Stimulated activated CD4-positive, alpha-beta T cell treated with anti-CD3 and anti-CD28 coated beads, Interleukin-1b, Interleukin-23, amount 100 ng/mL, for 24 hours (primary cell): ENCODE measurements around the gene IQCC.

Source experiments
- DNase-seq, 4 experiments: peaks; one replicate each; pipeline ENCODE4 v3.0.0-alpha.2; 2020; ENCODE audit warnings: low read depth in 4 of 4, low spot score in 1 of 4

The IQCC gene

DNA sequence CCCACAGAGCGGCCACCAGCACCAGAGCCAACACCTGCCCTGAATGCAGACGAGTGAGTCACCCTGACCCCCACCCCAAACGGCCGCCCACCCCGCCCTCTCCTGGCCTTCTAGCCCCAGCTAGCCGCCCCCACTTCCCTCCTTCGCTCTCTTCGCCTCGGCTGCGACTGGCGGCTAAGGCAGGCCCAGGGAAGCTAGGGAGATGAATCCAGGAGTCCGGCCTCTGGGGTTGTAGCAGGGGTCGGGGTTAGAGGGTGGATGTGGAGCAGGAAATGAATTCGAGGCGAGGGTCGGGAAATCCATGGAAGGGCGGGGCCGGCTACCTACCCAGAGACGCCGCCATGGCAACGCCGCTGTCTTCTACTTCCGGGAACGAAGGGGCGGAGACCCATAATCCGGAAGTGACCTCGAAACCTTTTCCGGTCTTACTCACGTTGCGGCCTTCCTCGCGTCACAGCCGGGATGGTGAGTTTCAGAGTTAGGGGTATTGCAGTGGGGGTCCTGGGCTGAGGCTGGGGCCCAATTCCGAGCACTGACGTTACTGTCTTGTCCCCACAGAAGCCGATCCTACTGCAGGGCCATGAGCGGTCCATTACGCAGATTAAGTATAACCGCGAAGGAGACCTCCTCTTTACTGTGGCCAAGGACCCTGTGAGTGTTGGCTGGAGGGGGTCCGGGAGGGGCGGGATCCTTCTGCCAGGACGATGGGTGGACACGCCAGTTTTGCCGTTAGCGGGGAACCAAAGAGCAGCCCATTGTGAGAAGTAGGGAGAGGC lies 16.7 kb downstream of the IQCC start, which contains the start of the genes EIF3I and TMEM234:
EIF3I (plus strand) TSS at position 428 of the 776 bp plus-strand sequence; CDS start at position 463, 35 bp downstream.
TMEM234 (minus strand) TSS at position 374 of the 776 bp plus-strand sequence; CDS start at position 343, 31 bp downstream.
- peak; percentile 71 to 87 (median 84) for DNase-seq

DNA sequence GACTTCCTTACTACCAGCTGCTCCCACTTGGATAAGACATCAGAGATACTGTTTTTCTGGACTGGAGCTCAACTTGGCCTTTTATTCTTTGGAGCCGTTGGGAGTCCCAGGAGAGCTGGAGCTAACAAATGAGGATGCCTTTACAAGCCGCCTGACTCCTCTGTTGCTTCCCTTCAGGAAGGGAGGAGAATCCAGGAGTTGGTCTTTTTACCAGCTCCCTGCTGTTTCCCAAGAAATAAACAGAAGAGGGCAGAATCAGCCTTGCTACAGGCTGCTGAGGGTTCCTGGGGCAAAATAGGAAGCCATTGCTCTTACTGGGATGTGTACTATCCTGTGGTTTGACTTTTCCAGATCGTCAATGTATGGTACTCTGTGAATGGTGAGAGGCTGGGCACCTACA lies 18.2 kb downstream of the IQCC start:
- DNase-seq, result no peak

DNA sequence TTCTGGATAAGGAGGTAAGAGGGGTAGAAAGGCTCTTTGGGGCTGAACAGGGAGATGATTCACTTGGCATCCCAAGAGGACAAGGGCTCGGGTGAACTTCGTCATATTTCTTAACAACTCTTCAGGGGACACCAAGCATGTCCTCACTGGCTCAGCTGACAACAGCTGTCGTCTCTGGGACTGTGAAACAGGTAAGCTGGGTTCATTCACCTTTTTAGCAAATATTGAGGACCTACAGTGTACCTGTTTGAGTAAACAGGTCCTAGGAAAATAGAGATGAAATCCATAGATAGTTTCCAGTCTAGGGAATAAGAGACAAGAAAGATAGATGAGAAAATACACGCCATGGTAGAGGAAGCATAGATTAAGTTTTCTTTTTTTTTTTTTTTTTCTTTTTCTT lies 18.8 kb downstream of the IQCC start:
- DNase-seq, result no peak

DNA sequence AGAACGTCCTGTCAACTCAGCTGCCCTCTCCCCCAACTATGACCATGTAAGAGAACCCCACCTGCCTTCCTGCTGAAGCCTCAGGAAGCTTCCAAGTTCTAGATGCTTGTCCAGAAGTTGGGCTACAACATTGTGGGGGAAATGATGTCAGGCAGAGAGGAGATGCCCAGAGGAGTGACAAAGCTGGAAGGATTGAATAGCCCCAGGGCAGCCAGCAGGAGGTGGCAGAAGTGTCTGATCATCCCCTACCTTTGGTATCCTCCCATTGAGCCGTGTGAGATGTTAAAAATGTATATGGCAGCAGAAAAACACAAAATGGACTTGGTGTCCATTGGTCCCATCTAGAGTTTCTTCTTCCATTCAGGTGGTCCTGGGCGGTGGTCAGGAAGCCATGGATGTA lies 23.3 kb downstream of the IQCC start:
- no peak for DNase-seq

DNA sequence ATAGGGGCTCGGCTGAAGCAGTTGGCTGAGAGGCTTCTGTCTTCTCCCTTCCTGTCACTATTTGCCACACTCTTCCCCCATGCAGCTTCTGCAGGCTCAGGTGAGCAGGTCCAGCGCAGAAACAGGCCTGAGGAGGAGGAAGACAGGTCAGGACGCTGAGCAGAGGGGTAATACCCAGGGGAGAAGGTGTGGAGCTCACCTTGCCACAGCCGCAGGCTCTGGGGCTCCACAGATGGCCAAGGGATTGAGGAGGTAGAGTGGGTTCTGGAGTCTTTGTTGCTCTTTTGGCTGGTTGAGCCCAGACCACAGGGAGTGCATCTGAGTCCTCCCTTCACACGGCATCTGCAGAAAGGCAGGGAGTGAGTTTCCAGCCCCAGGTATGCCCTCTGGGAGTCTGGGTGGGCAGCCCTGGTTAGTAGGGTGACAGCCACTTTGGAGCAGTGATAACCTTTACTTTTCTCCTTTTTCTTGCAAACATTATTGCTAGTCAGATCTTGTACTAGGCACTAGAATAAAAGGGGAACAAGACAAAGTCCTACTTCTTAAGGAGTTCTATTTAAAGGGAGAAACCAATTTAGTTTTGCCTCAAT lies 26.5 kb downstream of the IQCC start:
- no peak for DNase-seq

DNA sequence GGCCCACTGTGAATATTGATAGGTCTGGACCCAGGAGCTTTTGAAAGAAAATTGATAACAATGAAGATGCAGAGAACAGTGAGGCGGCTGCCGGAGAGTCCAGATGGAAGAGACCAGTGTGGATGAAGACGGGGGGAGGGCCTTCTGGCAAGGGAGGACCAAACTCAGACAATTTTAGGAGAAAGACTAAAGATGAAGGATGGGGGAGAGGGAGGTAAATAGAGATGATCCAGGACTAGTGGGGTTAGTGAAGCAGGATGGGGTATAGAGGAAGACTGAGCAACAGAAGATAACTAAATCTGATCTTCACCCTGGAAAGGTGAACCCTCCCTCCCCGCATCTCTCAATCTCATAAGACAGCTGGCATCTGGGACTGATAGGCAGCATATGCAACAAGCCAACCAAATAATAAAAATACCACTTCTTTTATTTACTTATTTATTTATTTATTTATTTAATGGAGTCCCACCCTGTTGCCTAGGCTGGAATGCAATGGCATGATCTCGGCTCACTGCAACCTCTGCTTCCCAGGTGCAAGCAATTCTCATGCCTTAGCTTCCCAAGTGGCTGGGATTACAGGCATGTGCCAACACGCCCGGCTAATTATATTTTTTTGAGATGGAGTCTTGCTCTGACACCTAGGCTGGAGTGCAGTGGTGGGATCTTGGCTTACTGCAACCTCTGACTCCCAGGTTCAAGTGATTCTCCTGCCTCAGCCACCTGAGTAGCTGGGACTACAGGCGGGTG lies 27.3 kb downstream of the IQCC start:
- no peak for DNase-seq

DNA sequence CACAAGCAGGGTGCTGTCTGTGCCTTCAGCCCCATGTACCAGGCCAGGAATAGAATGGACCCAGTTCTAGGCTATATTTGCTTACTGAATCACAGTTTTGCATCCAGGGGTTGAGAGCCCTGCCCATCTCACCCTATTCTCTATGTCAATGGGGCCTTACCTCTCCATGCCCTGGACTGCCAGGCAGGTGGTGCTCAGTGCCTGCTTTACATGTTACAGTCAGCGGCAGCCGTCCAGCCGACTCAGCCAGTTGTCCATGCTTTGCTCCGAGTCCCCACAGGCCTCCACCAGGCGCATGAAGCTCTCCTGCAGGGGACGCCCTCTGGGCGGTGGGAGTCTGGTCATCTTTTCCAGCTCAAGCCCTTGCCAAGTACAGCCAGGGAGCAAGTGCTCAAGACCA lies 29.3 kb downstream of the IQCC start:
- no peak for DNase-seq

DNA sequence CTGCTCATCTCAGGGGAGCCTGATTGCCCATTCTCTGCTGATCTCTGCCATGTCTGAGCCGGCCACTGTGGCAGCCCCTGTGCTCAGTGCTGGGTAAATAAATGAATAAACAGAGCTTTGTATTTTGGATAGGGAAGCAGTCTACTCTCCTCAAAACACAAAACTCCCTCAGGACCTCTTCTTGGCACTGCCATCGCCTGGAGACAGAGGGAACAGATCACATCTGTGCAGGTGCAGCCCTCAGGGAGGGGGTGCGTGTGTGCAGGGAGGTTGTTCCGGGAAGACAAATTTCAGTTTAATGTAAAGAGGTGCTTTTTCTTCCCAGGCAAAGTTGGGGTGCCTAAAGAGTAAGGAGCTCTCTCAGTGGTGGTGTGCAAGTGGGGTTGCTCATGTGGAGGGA lies 33.9 kb downstream of the IQCC start:
- no peak for DNase-seq

DNA sequence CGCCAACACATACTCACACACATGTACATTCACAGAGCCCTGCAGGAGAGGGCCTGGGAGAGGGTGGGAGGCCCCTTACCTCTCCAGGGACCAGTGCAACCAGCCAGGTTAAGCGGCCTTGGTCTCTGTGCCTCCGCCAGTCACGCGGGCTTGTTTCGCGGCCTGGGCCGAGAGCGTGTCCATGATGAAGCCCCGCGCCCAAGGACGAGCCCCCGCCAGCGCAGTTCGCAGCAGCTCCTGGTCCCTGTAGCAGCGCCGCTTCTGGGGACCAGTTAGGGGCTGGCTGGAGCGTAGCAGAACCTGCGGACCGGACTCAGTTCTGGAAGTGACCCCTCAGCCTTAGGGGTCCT lies 34.3 kb downstream of the IQCC start:
- DNase-seq, result no peak

DNA sequence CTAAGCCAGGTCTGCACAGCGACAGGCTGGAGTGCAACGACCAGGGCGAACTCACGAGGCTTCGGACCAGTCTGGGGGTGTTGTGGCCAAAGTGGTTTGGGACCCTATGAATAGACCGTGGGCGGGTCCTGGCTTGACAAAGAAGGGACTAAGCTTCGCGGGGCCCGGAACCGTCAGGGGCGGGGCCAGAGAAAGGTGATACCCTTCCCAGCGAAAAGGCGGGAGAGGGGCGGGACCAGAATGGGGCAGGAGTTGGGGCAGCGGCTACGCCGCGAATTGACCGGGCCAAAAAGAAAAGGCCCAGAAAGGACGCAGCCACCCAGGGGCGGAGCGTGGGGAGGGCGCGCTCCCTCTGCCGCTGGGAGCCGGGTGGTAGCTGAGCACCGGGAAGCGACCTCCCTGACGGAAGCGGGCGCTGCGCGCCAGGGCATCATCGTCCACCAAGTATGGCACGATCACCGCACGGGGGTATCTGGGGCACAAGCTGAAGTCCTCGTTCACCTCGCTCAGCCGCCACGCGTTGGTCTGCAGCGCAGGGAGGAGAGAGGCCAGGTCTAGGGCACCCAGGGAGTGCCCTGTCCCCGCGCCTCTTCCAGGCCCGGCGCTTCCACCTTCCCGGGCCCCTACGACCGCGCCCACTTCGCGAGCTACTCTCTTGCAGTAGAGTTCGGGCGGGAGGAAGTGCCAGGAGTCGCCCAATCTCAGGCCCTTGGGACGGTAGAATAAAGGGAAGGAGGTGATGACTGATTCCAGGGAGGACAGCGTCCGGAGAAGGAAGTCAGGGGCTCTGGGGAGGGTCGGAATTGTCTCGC lies 34.9 kb downstream of the IQCC start:
- peak in 1 of 4 experiments; percentile 36 for DNase-seq

DNA sequence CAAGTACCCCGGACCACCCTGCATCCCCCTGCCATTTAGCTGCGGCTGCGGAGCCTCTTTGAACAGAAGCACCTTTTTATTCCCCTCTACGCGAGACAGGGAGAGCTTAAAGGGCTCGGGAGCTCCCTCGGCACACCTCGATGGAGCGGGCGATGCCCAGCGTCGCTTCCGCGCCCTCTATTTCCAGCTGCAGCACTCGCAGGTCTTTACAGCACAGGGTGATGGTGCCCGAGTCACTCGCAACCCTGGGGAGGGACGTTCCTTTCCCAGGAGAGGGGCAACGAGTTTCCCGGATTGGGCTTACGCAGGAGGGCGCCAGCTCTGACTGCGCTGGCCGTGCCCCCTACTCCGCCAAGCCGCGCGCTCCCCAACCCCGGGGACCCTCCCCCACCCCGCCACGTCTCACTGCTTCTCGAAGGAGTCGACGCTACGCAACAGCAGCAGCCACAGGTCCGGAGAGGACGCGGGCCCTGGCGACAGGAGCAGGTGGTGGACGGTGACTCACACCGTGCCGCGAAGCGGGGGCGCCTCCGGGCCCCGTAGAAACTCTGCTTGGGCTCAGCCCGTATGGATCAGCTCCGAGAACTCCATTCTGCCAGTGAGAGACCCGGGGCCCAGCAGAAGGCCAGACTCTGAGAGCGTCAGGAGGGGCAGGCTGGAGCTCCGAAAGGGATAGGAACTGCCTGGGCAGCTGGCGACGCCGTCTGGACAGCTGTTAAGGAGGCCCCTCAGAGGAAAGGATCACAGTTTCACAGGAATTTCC lies 35.7 kb downstream of the IQCC start:
- DNase-seq, result no peak

DNA sequence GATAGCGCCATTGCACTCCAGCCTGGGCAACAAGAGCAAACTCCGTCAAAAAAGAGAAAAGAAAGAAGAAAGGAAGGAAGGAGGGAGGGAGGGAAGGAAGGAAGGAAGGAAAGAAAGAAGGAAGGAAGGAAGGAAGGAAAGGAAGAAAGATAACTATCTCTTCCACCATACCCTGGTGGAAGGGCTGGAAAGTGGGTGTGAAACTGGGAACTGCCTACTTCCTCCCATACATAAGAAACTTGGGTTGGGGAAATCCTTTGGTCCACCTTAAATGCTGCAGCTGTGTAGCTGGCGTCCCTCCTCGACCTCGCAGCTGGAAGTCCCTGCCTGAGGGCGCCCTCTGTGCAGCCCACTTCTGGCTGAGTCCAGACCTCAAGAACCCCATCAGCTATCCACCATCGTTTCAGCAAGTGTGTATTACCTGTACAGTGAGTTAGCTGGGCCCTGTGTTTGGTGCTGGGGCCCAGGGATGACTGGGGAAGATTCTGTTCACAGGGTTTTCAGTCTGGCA lies 36.9 kb downstream of the IQCC start:
- no peak for DNase-seq

DNA sequence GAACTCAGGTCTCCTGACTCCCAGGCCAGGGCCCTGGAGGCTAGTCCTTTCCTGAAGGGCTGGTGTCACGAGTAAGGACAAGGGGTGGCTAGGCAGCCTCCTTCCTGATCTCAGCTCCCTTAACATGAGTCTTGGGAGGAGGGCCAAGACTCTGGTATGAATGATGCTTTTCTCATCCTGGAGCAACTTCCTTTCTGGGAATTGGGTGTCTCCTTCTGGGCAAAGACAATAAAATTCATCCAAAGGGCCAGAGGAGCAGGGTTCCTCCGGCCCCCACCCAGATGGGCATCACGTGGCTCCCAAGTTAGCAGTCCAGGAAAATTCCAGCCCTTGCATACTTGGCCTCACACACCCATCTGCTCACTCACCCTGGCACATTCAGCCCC lies 41.4 kb downstream of the IQCC start, which contains the start of gene FAM167B:
FAM167B (plus strand) TSS at position 335 of the 386 bp plus-strand sequence. CDS start 200 bp downstream, outside the sequence.
- DNase-seq, result no peak

DNA sequence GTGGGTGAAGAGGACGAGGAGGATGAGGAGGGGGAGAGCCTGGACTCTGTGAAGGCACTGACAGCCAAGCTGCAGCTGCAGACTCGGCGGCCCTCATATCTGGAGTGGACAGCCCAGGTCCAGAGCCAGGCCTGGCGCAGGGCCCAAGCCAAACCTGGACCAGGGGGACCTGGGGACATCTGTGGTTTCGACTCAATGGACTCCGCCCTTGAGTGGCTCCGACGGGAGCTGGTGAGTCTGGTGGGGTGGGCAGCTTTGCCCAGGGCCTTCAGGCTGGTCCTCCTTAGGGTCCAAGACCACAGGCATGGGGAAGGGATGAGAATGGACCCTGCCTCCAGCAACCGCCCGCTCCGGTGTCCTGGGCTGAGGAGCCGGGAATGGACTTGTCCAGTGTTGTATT lies 42.0 kb downstream of the IQCC start:
- no peak for DNase-seq

DNA sequence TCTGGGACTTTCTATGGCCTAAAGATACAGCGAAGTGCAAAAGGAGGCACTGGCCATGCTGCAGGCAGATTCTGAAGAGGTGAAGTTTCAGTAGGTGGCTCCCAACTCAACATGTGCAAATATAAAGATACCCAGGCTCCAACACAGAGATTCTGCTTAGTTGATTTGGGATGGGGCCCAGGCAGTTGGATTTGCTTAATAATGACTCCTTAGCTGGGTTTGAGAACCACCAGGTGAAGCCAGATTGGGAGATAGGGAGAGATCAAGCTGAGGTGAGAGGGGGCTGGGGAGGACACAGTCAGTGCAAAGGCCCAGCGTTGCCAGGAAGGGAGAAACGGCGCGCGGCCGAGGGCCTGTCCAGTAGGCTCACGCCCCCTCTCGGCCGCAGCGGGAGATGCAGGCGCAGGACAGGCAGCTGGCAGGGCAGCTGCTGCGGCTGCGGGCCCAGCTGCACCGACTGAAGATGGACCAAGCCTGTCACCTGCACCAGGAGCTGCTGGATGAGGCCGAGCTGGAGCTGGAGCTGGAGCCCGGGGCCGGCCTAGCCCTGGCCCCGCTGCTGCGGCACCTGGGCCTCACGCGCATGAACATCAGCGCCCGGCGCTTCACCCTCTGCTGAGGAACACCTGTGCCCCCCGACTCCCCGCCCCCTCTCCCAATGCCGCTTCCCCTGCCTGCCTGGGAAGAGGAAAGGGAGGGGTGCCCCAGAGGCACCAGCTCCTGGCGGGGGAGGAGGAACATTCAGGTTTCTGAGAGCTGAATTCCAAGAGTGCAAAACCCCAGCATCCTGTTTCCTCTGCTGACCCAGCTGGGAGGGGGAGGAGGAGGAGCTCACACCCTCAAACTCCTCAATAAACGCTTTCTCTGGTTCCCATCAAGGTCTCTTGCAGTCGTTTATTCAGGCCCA lies 42.8 kb downstream of the IQCC start:
- peak; percentile 59 to 78 (median 64) for DNase-seq

DNA sequence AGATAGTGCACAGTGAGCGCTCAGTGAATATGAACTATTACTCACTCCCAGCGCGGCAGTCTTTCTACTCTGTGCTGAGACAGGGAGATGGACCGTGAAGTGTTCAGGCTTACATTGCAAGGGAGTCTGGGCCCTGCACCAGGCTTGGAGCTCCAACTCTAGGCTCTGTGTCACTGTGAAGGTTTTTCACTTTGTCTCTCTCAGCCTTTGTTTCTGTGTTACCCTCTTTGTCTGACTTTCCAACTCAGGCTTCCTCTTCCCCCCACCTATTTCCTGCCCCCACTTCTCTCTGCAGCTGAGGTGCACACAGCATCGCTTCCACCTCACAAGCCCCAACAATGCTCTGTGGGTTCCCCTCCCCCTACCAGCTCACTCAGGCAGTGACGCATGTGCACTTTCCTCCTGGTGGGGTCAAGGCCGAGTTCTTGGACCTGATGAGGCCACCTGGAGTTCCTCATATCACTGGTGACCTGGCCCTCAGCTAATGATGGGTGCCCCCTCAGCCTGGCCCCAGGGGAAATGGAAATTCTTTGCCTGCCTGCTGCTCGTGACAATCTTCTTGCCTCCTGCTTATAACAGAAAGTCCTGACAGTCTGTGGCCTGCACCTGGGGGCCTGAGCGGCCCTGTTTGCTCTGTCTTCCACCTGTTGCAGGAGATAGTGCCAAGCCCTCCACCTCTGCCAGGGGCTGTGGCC lies 44.5 kb downstream of the IQCC start:
- peak in 2 of 4 experiments; percentile 64 to 75 for DNase-seq

DNA sequence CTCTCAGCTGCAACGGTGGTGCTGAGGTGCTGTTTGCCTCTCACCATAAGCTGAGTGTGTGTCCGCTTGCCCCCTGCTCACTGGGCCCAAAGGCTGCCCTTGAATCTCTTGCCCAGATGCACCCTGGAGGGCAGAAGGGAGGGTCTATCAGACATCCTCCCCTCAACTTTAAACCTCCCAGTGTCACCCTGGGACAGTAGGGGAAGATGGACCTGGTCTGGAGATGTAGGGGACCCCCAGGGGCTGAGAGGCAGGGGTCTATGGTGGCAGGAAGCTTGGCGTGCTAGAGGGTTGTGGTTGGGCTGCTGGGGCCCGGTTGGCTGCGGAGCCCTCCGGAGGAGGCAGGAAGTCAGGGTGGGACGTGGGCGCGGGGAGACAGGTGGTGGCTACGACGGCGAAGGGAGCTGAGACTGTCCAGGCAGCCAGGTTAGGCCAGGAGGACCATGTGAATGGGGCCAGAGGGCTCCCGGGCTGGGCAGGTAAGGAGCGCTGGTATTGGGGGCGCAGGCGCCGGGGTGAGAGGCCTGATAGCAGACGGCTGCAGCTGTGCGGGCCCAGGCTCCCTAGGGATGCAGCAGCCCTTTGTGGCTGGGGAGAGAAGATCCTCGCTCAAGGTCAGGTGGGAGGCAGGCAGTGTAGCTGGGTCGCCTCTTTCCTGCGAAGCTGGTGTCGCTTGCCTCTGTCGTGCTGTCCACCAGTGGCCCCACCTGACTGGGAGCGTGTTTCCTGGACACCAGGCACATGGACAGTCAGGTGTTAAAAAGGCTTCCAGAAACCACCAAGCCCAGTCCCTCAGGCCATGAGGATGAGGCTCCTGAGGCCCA lies 45.6 kb downstream of the IQCC start, which contains the start of gene LCK:
LCK (plus strand) TSS at position 373 of the 824 bp plus-strand sequence. CDS start 23,065 bp downstream, outside the sequence.
- peak in 2 of 4 experiments; percentile 55 to 68 for DNase-seq
